ENCODE results near the gene GANC.

Gene GANC

DNA sequence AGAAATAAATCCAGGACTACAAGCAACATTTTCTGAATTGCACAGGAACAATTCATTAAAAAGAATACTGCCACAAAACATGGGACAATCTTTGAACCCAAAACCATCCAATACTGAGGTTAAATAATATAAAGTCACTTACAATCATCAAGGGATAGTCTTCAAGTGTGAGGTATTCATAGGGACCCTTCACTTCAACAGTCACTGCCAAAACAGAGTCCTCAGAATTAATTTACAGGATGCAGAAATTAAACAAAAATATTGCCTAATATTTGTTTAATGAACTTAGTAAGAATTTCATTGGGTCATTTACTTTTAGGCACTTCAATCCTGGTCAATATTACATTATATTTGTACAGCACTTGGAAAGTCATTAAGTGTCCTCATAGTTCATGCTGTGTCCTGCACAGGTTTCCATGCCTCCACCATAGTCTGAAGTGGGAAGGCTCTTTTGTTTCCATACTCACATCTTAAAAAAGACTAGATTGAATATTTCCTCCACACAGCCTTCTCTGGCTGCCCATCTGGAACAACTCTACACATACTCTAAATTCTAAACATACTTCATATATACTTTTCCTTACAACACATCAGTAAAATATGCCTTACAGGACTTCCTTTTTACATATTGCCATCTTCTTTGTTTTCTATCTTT, 33.3 kb upstream of the GANC start:
- TF ChIP-seq, protein P1, sequence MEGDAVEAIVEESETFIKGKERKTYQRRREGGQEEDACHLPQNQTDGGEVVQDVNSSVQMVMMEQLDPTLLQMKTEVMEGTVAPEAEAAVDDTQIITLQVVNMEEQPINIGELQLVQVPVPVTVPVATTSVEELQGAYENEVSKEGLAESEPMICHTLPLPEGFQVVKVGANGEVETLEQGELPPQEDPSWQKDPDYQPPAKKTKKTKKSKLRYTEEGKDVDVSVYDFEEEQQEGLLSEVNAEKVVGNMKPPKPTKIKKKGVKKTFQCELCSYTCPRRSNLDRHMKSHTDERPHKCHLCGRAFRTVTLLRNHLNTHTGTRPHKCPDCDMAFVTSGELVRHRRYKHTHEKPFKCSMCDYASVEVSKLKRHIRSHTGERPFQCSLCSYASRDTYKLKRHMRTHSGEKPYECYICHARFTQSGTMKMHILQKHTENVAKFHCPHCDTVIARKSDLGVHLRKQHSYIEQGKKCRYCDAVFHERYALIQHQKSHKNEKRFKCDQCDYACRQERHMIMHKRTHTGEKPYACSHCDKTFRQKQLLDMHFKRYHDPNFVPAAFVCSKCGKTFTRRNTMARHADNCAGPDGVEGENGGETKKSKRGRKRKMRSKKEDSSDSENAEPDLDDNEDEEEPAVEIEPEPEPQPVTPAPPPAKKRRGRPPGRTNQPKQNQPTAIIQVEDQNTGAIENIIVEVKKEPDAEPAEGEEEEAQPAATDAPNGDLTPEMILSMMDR (conservative IDR thresholded peaks at IDR 0.05): no peak
- TF ChIP-seq ZFX (IDR thresholded peaks at IDR 0.05): no peak
- no peak overlapping the region for H3K27ac ChIP-seq

DNA sequence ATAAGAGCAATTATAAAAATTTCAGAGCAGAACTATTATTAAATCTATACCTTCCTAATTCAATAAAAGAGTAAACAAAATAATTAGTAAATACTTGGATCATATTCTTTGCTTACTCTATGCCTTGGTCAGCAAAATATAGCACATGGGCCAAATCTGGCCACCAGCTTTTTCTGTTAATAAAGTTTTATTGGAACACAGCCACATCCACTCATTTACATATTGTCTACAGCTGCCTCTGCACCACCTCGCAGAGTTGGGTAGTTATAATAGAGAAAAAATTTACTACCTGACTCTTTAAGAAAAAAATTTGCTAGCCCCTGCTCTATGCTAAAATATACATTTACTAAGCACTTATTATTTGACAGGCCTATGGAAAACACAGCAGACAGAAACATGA, 32.2 kb upstream of the GANC start:
- TF ChIP-seq, protein P1 (conservative IDR thresholded peaks at IDR 0.05): no peak
- TF ChIP-seq ZFX (IDR thresholded peaks at IDR 0.05): no peak
- no peak overlapping the region for H3K27ac ChIP-seq

DNA sequence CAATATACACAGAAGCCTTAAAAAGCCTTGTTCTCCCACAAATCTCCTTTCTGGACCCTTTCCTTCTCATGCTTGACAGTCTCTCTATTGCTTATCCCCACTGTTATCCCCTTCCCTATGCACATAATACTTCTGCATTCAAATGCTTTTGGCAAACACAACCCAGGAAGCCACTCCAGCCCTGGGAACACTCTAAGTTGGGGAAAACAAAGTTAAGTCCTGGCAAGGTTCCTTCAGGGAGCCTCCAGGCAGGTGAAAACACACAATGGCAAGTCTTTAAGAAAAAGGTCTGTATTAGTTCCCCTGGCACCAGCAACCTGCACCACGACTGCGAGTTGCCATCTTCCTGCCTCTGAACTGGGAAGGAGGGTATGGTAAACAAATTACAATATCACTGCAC, 19.7 kb upstream of the GANC start:
- TF ChIP-seq ZFX (IDR thresholded peaks at IDR 0.05): no peak
- TF ChIP-seq, protein P1 (conservative IDR thresholded peaks at IDR 0.05): no peak
- no peak overlapping the region for H3K27ac ChIP-seq

DNA sequence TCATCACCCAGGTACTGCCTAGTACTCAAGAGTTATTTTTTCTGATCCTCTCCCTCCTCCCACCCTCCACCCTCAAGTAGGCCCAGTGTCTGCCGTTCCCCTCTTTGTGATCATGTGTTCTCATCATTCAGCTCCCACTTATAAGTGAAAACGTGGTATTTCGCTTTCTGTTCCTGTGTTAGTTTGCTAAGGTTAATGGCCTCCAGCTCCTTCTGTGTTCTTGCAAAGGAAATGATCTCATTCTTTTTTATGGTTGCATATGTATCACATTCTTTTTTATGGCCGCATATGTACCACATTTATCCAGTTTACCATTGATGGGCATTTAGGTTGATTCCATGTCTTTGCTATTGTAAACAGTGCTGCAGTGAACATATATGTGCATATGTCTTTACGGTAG, 8.2 kb upstream of the GANC start:
- no peak for TF ChIP-seq ZFX (IDR thresholded peaks at IDR 0.05)
- TF ChIP-seq, protein P1 (conservative IDR thresholded peaks at IDR 0.05): no peak
- no peak overlapping the region for H3K27ac ChIP-seq

DNA sequence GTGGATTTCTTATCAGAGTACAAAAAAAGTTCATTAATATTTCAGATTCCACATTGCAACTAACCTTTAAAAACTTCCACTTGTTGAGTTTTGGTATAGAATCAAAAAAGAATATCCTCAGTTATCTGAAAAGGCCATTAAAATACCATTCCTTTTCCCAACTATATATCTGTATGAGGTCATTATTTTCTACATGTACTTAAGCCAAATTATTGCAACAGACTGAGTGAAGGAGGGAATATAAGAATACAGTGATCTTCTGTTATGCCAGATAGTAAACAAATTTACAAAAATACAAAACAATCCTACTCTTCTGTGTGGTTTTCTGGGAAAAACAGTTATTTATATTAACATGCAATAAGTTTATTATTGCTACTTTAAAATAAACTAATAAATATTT, 5.7 kb upstream of the GANC start:
- no peak for TF ChIP-seq ZFX (IDR thresholded peaks at IDR 0.05)
- TF ChIP-seq, protein P1 (conservative IDR thresholded peaks at IDR 0.05): no peak
- no peak overlapping the region for H3K27ac ChIP-seq

DNA sequence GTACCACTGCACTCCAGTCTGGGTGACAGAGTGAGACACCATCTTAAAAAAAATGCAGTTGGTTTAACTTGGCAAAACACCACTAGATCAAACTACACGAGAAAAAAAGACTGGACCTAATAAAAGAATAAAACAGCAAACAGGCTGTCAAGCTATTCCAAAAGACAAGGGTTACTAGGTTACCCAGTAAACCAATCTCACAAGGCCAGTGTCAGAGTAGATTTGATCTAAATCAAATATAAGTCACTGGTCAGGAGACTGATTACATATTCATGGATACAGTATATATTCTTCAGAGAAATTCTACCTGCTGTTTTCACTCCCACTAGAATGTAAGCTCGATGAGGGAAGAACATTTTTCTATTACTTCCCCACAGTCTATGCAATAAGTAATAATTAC, 2.5 kb upstream of the GANC start:
- peak overlapping the region; percentile 92 for H3K27ac ChIP-seq
- TF ChIP-seq, protein P1 (conservative IDR thresholded peaks at IDR 0.05): no peak
- TF ChIP-seq ZFX (IDR thresholded peaks at IDR 0.05): no peak

DNA sequence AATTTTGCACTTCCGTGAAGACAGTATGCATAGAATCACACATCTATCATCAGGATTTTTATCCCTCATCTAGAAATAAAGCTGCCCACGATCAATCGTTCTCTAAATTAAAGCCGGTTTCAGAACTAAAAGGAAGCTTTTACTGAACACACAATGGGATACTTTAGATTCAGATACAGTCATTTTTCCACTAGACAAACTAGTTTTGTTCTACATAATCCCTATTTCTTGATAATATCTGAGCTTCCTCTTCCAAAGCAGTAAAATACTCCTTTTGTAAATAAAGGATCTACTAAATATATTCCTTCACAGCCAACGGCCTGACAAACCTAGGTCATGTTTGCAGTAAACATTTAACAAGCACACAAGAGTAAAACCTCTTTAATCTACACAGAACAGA, 2.0 kb upstream of the GANC start:
- no peak for TF ChIP-seq ZFX (IDR thresholded peaks at IDR 0.05)
- TF ChIP-seq, protein P1 (conservative IDR thresholded peaks at IDR 0.05): no peak
- H3K27ac ChIP-seq: no peak overlapping the region
